ENCODE data around the gene FAM131A. TPM values are rescaled to one million over a fixed set of nuclear protein-coding genes. Genes with fewer than 3 reads are reported as not detected.

Gene FAM131A
- total and polyA plus RNA-seq, 10 of the 15 experiments (the other 5 are each of a cell fraction or from before 2014, with no cell fraction given) = 0.31 to 4.5 (median 1.5) TPM

DNA sequence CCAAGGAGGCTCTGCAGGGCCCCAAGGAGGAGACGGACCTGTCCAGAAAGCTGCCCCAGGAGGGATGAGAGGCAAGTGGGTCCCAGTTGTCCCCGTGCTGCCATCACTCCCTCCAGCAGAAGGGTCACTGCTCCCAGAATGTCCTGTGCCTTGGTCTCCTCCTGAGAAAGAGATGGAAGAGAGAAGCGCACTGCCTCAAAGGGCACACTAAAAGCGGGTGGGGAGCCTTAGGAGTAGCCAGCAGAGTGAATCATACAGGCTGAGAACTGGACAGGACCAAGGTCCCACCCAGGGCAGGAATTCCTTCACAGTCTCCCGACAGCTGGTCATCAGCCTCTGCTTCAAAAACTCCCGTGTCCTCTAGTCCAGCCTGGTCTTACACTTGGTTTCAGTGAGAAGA lies 36.0 kb downstream of the FAM131A start:
- Histone ChIP-seq H3K4me1 (ENCODE audit: control insufficient read depth, insufficient read depth, low read length) (no peaks in the 10 kb centered on the region), H3K9ac (ENCODE audit: control insufficient read depth, insufficient read depth, low read length) (no peak overlapping the region), H3K36me3 (ENCODE audit: control insufficient read depth in 2 of 2, insufficient read depth in 2 of 2, low read length in 1 of 2) (no peaks in the 10 kb centered on the region), H3K4me3 (no peak overlapping the region), H2AFZ (ENCODE audit: control insufficient read depth, low read depth, low read length) (no peak overlapping the region), H4K20me1 (ENCODE audit: control insufficient read depth, insufficient read depth) (no peaks in the 10 kb centered on the region), H3K79me2 (ENCODE audit: control insufficient read depth, insufficient read depth, low read length) (no peaks in the 10 kb centered on the region), H3K27ac (ENCODE audit: control insufficient read depth, insufficient read depth) (no peak overlapping the region), H3K9me3 (replicated peaks; ENCODE audit: control insufficient read depth, insufficient read depth, low read length) (no peaks in the 10 kb centered on the region), H3K4me2 (ENCODE audit: control insufficient read depth, insufficient read depth) (no peak overlapping the region), H3K27me3 (replicated peaks in 1 of 2; ENCODE audit: control insufficient read depth in 2 of 2, insufficient read depth in 2 of 2, low read length in 1 of 2) (peaks cover 0 to 8% of the 10 kb centered on the region in 2 experiments; a peak in 2 of 4 replicates)
- no peak for TF ChIP-seq CREB1 (IDR thresholded peaks at IDR 0.05; ENCODE audit: low read depth)
- TF ChIP-seq LARP7 (IDR thresholded peaks at IDR 0.05) = no peak
- TF ChIP-seq TAF1 (IDR thresholded peaks at IDR 0.05; ENCODE audit: borderline replicate concordance, low read depth, low read length) = no peak
- no peak for TF ChIP-seq KLF5 (IDR thresholded peaks at IDR 0.05; ENCODE audit: partially characterized antibody)
- TF ChIP-seq ZNF217 (IDR thresholded peaks at IDR 0.05) = no peak
- no peak for TF ChIP-seq NBN (IDR thresholded peaks at IDR 0.05)
- no peak for TF ChIP-seq RB1 (IDR thresholded peaks at IDR 0.05; ENCODE audit: borderline replicate concordance)
- no peak for TF ChIP-seq ZNF274 (IDR thresholded peaks at IDR 0.05; ENCODE audit: insufficient read depth, insufficient read length)
- no peak for TF ChIP-seq PAX8 (IDR thresholded peaks at IDR 0.05)
- TF ChIP-seq, protein P1, sequence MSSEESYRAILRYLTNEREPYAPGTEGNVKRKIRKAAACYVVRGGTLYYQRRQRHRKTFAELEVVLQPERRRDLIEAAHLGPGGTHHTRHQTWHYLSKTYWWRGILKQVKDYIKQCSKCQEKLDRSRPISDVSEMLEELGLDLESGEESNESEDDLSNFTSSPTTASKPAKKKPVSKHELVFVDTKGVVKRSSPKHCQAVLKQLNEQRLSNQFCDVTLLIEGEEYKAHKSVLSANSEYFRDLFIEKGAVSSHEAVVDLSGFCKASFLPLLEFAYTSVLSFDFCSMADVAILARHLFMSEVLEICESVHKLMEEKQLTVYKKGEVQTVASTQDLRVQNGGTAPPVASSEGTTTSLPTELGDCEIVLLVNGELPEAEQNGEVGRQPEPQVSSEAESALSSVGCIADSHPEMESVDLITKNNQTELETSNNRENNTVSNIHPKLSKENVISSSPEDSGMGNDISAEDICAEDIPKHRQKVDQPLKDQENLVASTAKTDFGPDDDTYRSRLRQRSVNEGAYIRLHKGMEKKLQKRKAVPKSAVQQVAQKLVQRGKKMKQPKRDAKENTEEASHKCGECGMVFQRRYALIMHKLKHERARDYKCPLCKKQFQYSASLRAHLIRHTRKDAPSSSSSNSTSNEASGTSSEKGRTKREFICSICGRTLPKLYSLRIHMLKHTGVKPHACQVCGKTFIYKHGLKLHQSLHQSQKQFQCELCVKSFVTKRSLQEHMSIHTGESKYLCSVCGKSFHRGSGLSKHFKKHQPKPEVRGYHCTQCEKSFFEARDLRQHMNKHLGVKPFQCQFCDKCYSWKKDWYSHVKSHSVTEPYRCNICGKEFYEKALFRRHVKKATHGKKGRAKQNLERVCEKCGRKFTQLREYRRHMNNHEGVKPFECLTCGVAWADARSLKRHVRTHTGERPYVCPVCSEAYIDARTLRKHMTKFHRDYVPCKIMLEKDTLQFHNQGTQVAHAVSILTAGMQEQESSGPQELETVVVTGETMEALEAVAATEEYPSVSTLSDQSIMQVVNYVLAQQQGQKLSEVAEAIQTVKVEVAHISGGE (CRISPR knock-in tag; IDR thresholded peaks at IDR 0.05) = no peak
- no peak for TF ChIP-seq CBX5 (IDR thresholded peaks at IDR 0.05; ENCODE audit: low read depth)
- TF ChIP-seq, protein P2, sequence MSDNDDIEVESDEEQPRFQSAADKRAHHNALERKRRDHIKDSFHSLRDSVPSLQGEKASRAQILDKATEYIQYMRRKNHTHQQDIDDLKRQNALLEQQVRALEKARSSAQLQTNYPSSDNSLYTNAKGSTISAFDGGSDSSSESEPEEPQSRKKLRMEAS (IDR thresholded peaks at IDR 0.05; ENCODE audit: low read depth, low read length) = no peak
- TF ChIP-seq, protein P3, sequence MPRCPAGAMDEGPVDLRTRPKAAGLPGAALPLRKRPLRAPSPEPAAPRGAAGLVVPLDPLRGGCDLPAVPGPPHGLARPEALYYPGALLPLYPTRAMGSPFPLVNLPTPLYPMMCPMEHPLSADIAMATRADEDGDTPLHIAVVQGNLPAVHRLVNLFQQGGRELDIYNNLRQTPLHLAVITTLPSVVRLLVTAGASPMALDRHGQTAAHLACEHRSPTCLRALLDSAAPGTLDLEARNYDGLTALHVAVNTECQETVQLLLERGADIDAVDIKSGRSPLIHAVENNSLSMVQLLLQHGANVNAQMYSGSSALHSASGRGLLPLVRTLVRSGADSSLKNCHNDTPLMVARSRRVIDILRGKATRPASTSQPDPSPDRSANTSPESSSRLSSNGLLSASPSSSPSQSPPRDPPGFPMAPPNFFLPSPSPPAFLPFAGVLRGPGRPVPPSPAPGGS (IDR thresholded peaks at IDR 0.05; ENCODE audit: borderline replicate concordance, insufficient read depth, low read depth, low read length, poor library complexity, severe bottlenecking) = no peak
- ChIA-PET RAD21 (ENCODE audit: unreplicated experiment) (interaction anchor here (3.4 kb wide), 1 partner anchor 19 kb away, joined by 11 read pairs; no protein-coding TSS in a partner anchor), SMC1A (ENCODE audit: uncharacterized antibody, unreplicated experiment) (interaction anchor here (1.0 to 1.5 kb wide), 2 partner anchors 103 to 168 kb away, joined by 3 to 4 read pairs; no protein-coding TSS in a partner anchor), POLR2A (interaction anchor here (0.6 kb wide), 1 partner anchor 122 kb away, joined by 5 read pairs; no protein-coding TSS in a partner anchor), CTCF (interaction anchor here (1.0 to 4.0 kb wide), 5 partner anchors 18 to 168 kb away, joined by 3 to 79 read pairs (median 6); no protein-coding TSS in a partner anchor)
- in situ Hi-C loops (cut with MboI) = no loop called here
- DNase-seq (ENCODE audit: low read depth, low spot score) (no peak), ATAC-seq (no peak), FAIRE-seq (no peak)
- no TSS peak for BruUV-seq (replicated peaks)
- intact Hi-C loops (cut with micrococcal nuclease; ENCODE audit: unreplicated experiment) = no loop called here
- WGBS (ENCODE audit: insufficient coverage, insufficient replicate concordance, low lambda C conversion rate, missing lambda C conversion rate) = 49% methylated on average over 6 of the region's 6 CpGs
